Duodenal mucosa (tissue), 2 donors: ENCODE results near the gene ARRDC1.

Experiments
- H3K27ac ChIP-seq: one replicate; pipeline ENCODE4 v1.7.0; 2013; ENCODE audit warnings: low read depth, low read length
- H3K27me3 ChIP-seq, 2 donors: one replicate each; pipeline ENCODE4 v1.7.0; 2013; ENCODE audit warnings: low read length in 2 of 2, control low read depth in 1 of 2; ENCODE audit not compliant: insufficient read depth in 2 of 2, control insufficient read depth in 1 of 2
- H3K36me3 ChIP-seq, 2 donors: one replicate each; pipeline ENCODE4 v1.7.0; 2013; ENCODE audit warnings: low read length in 2 of 2, control low read depth in 1 of 2; ENCODE audit not compliant: insufficient read depth in 2 of 2, control insufficient read depth in 1 of 2
- H3K4me1 ChIP-seq, 2 donors: one replicate each; pipeline ENCODE4 v1.7.0; 2013; ENCODE audit warnings: low read length in 2 of 2, control low read depth in 1 of 2; ENCODE audit not compliant: insufficient read depth in 2 of 2, control insufficient read depth in 1 of 2
- H3K4me3 ChIP-seq, 2 donors: one replicate each; pipeline ENCODE4 v1.7.0; 2013; ENCODE audit warnings: low read length in 2 of 2, low read depth in 1 of 2
- H3K9ac ChIP-seq, 2 donors: one replicate each; pipeline ENCODE4 v1.7.0; 2013; ENCODE audit warnings: low read length in 2 of 2, low read depth in 1 of 2
- H3K9me3 ChIP-seq, 2 donors: one replicate each; pipeline ENCODE4 v1.7.0; 2013; ENCODE audit warnings: low read length in 2 of 2, control low read depth in 1 of 2; ENCODE audit not compliant: control insufficient read depth in 1 of 2

ARRDC1 gene

DNA sequence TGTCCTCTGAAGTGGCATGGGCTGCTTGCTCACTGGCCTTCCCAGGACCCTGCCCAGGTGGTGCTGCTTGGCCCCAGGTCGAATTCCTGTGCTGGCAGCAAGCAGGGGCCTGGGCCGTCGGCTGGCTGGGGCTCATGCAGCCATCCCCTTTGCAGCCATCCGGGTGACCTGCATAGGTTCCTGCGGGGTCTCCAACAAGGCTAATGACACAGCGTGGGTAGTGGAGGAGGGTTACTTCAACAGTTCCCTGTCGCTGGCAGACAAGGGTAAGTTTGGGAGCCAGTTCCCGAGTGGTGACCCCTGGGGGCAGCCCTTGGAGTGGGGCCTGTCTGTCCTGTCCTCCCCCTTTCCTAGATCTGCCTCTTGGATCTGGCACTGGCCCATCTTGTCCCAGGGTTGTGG is 7.3 kb downstream of the ARRDC1 start:
- H3K36me3 ChIP-seq = peaks cover 8 to 35% of the 10 kb centered on the region in 2 donors
- peak overlapping the region; percentile 30 to 53 for H3K9ac ChIP-seq
- no peaks in the 10 kb centered on the region for H3K9me3 ChIP-seq
- H3K27ac ChIP-seq = peak overlapping the region; percentile 77
- H3K27me3 ChIP-seq = no peaks in the 10 kb centered on the region
- peaks cover 30 to 34% of the 10 kb centered on the region in 2 donors for H3K4me1 ChIP-seq
- no peak overlapping the region for H3K4me3 ChIP-seq

GRCh38 chr9:137613259-137613658 is 7.8 kb downstream of the ARRDC1 start:
- H3K9me3 ChIP-seq = no peaks in the 10 kb centered on the region
- H3K9ac ChIP-seq = peak overlapping the region in 1 of 2 donors; percentile 53
- peak overlapping the region; percentile 77 for H3K27ac ChIP-seq
- H3K4me3 ChIP-seq = no peak overlapping the region
- H3K4me1 ChIP-seq = peaks cover 34 to 35% of the 10 kb centered on the region in 2 donors
- H3K36me3 ChIP-seq = peaks cover 8 to 35% of the 10 kb centered on the region in 2 donors
- H3K27me3 ChIP-seq = no peaks in the 10 kb centered on the region

GRCh38 chr9:137613738-137614523 is 8.4 kb downstream of the ARRDC1 start:
- Histone ChIP-seq H3K9ac (no peak overlapping the region), H3K27me3 (no peaks in the 10 kb centered on the region), H3K4me3 (no peak overlapping the region), H3K36me3 (peaks cover 8 to 35% of the 10 kb centered on the region in 2 donors), H3K9me3 (no peaks in the 10 kb centered on the region), H3K27ac (no peak overlapping the region), H3K4me1 (peaks cover 34 to 35% of the 10 kb centered on the region in 2 donors)

GRCh38 chr9:137614631-137615386 is 9.3 kb downstream of the ARRDC1 start:
- Histone ChIP-seq H3K27me3 (no peaks in the 10 kb centered on the region), H3K27ac (no peak overlapping the region), H3K9me3 (no peaks in the 10 kb centered on the region), H3K36me3 (peaks cover 8 to 35% of the 10 kb centered on the region in 2 donors), H3K4me1 (peaks cover 36 to 38% of the 10 kb centered on the region in 2 donors), H3K9ac (no peak overlapping the region), H3K4me3 (no peak overlapping the region)

DNA sequence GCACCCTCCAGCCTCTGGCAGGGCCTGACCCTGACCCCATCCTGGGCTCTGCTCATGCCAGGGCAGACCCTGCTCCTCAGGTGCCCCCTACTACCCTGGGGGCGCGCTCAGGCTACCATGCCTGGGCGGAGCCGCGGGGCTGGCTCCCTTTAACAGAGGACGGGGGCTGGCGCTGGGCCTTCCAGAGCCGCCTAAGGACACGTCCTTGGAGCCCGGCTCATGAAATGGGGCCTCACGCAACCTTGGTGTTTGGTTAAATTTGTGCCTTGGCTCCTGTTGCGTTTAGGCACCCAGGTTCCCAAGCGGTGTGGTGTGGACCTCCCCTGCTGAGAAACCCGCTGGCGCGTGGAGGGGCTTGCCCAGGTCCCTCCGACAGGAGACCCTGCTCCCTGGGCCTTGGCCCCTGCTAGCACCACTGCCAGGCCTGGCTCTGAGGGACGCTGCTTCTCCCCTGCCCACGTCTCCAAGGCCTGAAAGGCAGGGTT is 9.9 kb downstream of the ARRDC1 start:
- Histone ChIP-seq H3K27ac (no peak overlapping the region), H3K9ac (no peak overlapping the region), H3K36me3 (peaks cover 8 to 35% of the 10 kb centered on the region in 2 donors), H3K27me3 (no peaks in the 10 kb centered on the region), H3K4me1 (peaks cover 42 to 43% of the 10 kb centered on the region in 2 donors), H3K4me3 (no peak overlapping the region), H3K9me3 (no peaks in the 10 kb centered on the region)

DNA sequence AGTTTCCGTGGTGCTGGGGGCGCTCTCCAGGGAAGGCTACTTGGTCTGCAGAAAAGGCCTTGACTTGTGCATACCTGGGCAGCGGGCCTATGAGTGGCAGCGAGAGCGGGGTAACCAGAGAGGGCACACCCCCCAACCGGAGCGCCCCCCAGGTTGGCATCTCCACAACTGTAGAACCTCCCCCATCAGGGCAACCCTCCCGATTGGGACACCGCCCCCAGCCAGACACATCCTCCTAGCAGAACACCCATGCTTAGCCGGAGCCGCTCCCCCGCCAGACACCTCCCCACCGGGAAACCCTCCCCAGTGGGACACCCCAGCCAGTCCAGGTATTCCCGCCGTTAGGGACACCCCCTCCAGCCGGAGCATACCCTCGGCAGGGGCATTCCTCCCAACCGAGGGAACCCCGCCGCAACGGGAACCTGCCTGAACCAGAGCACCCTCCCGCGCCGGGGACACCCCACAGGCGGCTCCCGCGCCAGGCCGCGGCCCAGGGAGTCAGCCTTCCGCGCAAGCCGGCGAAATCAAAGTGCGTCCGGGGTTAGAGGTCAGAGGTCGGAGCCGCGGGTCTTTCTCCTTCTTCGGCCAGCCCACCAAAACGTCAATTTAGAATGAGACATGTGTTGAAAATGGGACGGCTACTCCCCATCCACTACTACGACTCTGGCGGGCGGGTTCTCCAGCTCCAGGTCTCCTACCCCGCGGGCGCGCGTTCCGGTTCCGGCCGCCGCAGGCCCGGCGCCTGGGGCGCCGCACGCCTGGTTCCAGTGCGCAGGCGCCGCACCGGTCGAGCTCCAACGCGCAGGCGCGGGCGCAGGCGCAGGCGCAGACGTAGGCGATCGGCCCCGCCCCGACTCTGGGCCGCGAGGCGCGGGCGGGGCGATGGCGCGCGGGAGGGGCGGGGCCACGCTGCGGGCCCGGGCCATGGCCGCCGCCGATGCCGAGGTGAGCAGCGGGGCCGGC is 12.9 kb downstream of the ARRDC1 start, which contains the start of gene EHMT1:
Gene EHMT1 (plus strand): TSS at position 901 of the 963 bp plus-strand sequence. CDS start 24 bp downstream, at position 925.
- Histone ChIP-seq H3K9ac (peak within 1 kb of the TSS; percentile 83 to 98), H3K9me3 (no peaks in the 10 kb centered on the region), H3K27ac (peak within 1 kb of the TSS; percentile 85), H3K4me1 (peaks cover 30 to 33% of the 10 kb centered on the region in 2 donors), H3K36me3 (peaks cover 8 to 32% of the 10 kb centered on the region in 2 donors), H3K4me3 (peak within 1 kb of the TSS; percentile 77 to 93), H3K27me3 (no peaks in the 10 kb centered on the region)

DNA sequence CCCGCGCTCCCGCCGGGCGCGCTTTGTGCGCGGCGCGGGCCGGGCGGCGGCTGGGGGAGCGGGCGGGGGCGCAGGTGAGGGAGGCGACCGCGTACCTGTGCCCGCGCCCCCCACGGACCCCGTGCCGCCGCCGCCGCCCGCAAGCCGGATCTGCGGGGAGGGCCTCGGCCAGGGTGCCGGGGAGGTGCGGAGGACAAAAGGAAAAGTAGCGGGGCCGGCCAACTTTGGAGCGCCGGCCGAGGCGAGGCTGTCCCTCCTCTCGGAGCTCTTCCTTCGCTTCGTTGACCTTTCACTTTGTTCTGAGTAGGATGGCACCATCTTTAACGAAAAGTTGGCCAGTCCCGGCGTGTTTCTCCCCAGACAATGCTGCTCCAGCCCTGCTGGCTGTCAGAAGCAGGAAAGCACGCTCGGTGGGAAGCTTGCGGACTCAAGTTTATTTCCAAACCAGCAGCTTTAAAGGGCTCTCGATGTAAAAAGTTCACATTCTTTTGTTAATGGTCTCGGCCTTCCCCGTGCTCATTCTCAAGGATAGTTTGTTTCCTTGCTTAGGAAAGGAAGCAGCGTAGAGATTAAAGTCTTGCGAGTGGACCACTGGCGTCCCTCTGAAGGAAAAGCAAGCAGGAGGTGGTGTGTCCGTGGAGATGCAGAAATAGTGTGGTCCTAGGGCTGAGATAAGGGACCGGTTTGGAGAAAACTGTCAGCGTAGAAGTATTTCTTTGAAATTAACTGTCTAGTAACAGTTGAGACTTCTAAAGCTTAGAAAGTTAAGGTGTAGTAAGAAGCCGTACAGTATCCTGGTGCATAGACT is 14.0 kb downstream of the ARRDC1 start:
- peaks cover 30 to 31% of the 10 kb centered on the region in 2 donors for H3K4me1 ChIP-seq
- H3K27ac ChIP-seq = peak overlapping the region; percentile 52

DNA sequence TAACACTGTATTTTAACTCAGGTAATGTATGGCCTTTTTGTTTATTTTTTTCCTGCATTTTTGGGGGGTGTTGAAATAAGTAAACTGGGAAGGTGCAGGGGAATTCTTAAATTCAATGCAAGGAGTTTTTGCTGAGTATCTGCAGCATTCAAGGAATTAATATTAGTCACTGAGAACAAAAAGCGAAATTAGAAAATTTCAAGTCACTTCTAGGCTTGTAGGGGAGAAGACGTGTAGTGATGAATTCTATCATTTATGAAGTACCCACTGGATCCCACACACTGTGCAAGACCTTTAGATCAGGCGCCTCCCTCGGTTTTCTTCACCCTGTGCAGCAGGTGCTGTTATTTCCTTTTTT is 14.5 kb downstream of the ARRDC1 start:
- H3K9me3 ChIP-seq = no peaks in the 10 kb centered on the region
- H3K36me3 ChIP-seq = peaks cover 5 to 16% of the 10 kb centered on the region in 2 donors
- peak overlapping the region; percentile 77 to 84 for H3K4me3 ChIP-seq
- peaks cover 30 to 31% of the 10 kb centered on the region in 2 donors for H3K4me1 ChIP-seq
- H3K9ac ChIP-seq = peak overlapping the region; percentile 74 to 98
- H3K27me3 ChIP-seq = no peaks in the 10 kb centered on the region
- no peak overlapping the region for H3K27ac ChIP-seq

More for the DNA sequence above, 14.0 kb downstream of the ARRDC1 start:
- H3K9me3 ChIP-seq = no peaks in the 10 kb centered on the region
- H3K4me3 ChIP-seq = peak overlapping the region; percentile 77 to 84
- peaks cover 5 to 22% of the 10 kb centered on the region in 2 donors for H3K36me3 ChIP-seq
- no peaks in the 10 kb centered on the region for H3K27me3 ChIP-seq
- peak overlapping the region; percentile 74 to 98 for H3K9ac ChIP-seq

GRCh38 chr9:137620581-137620980 is 15.1 kb downstream of the ARRDC1 start:
- H3K27me3 ChIP-seq = no peaks in the 10 kb centered on the region
- H3K4me3 ChIP-seq = peak overlapping the region; percentile 9 to 16
- H3K4me1 ChIP-seq = peaks cover 30 to 31% of the 10 kb centered on the region in 2 donors
- no peaks in the 10 kb centered on the region for H3K9me3 ChIP-seq
- peak overlapping the region in 1 of 2 donors; percentile 27 for H3K9ac ChIP-seq
- H3K27ac ChIP-seq = no peak overlapping the region
- H3K36me3 ChIP-seq = peaks cover 5 to 11% of the 10 kb centered on the region in 2 donors
